CD4-positive, alpha-beta T cell treated with Interleukin-15 for 4 hours (primary cell): Measurements from ENCODE around the gene RYR1.
"Not testable (repeated sequence)": the region's sequence is repeated elsewhere in the genome, so short reads cannot be mapped to it uniquely, and the experiment has no call there.

Experiments used
- DNase-seq: peaks from one replicate; pipeline ENCODE4 v3.0.0-alpha.2; 2020; ENCODE audit warnings: low spot score

The RYR1 gene

GRCh38 chr19:38561658-38562057, 128.2 kb downstream of the RYR1 start:
- DNase-seq: no peak

GRCh38 chr19:38562096-38562495, 128.6 kb downstream of the RYR1 start:
- DNase-seq: no peak

- DNase-seq: no peak
Observed at GRCh38 chr19:38563475-38563874, 130.0 kb downstream of the RYR1 start.

- DNase-seq: peak; percentile 13
Observed at GRCh38 chr19:38564981-38565690, 131.6 kb downstream of the RYR1 start.

GRCh38 chr19:38565691-38566105, 132.2 kb downstream of the RYR1 start:
- DNase-seq: no peak

GRCh38 chr19:38569368-38569983, 136.0 kb downstream of the RYR1 start:
- DNase-seq: no peak

GRCh38 chr19:38571682-38572081, 138.2 kb downstream of the RYR1 start:
- DNase-seq: no peak

- DNase-seq: no peak
Observed at GRCh38 chr19:38577826-38578225, 144.3 kb downstream of the RYR1 start.

- DNase-seq: peak; percentile 27
Observed at GRCh38 chr19:38579304-38579703, 145.8 kb downstream of the RYR1 start.

GRCh38 chr19:38580080-38580479, 146.6 kb downstream of the RYR1 start:
- DNase-seq: no peak

- DNase-seq: no peak
Observed at GRCh38 chr19:38583219-38583984, 149.9 kb downstream of the RYR1 start.

- no peak for DNase-seq
Observed at GRCh38 chr19:38583985-38584305, 150.5 kb downstream of the RYR1 start.

GRCh38 chr19:38587562-38587961, 154.1 kb downstream of the RYR1 start:
- DNase-seq: no peak

GRCh38 chr19:38588041-38588440, 154.6 kb downstream of the RYR1 start:
- DNase-seq: no peak

- no peak for DNase-seq
Observed at GRCh38 chr19:38592940-38593339, 159.4 kb downstream of the RYR1 start.

GRCh38 chr19:38596057-38596981, 162.8 kb downstream of the RYR1 start:
- DNase-seq: no peak

GRCh38 chr19:38597075-38597474, 163.6 kb downstream of the RYR1 start:
- DNase-seq: no peak

GRCh38 chr19:38599722-38600121, 166.2 kb downstream of the RYR1 start:
- no peak for DNase-seq

GRCh38 chr19:38602856-38603255, 169.4 kb downstream of the RYR1 start:
- DNase-seq: not testable (repeated sequence)

GRCh38 chr19:38606131-38606530, 172.6 kb downstream of the RYR1 start:
- DNase-seq: no peak

GRCh38 chr19:38614289-38614688, 180.8 kb downstream of the RYR1 start:
- no peak for DNase-seq

- no peak for DNase-seq
Observed at GRCh38 chr19:38615007-38615581, 181.6 kb downstream of the RYR1 start.
